ENCODE results near the gene MESP2.
A peak's percentile ranks its signal among the peaks of the same experiment; 100 is the strongest.
"Not testable (repeated sequence)": the region's sequence is repeated elsewhere in the genome, so short reads cannot be mapped to it uniquely, and the experiment has no call there.

Gene MESP2

DNA sequence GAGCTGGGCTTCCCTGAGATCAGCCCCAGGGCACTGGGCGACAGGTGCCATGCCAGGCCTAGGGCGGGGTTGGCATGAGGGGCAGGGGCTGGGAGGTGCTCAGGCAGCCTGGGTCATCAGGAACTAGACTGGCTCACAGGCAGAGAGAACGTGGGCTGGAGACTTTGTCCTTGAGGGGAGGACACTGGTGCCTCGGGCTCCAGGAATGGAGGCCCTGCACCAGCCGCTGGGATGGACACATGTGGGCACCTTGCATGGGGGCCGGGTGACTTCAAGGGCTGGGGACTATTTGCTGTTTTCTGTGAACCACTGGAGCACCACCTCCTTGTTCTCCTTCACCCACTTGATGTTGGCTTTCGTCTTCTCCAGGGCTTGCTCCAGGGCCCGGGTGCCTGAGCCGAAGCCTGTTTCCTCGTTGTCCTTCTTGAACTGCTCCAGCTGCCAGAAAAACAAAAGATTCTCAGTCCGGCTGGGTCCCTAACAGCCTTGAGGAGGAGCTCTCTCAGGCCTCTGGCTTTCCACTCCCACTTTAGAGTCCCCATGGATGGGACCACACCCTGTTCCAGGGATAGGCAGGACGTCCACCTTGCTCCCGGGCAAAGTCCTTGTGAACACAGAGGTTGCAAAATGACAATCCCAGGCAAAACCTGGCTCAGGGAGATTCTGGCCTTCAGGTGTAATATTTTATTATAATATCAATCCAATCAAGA, 9.1 kb downstream of the MESP2 start:
- ChIA-PET POLR2A (ENCODE audit: low non-redundant PET) (no interaction called here), CTCF (interaction anchor here (1.0 kb wide), 1 partner anchor 24 kb away, joined by 4 read pairs; no protein-coding TSS in a partner anchor)
- DNase-seq (ENCODE audit: low spot score): no peak
- TF ChIP-seq, protein P1, sequence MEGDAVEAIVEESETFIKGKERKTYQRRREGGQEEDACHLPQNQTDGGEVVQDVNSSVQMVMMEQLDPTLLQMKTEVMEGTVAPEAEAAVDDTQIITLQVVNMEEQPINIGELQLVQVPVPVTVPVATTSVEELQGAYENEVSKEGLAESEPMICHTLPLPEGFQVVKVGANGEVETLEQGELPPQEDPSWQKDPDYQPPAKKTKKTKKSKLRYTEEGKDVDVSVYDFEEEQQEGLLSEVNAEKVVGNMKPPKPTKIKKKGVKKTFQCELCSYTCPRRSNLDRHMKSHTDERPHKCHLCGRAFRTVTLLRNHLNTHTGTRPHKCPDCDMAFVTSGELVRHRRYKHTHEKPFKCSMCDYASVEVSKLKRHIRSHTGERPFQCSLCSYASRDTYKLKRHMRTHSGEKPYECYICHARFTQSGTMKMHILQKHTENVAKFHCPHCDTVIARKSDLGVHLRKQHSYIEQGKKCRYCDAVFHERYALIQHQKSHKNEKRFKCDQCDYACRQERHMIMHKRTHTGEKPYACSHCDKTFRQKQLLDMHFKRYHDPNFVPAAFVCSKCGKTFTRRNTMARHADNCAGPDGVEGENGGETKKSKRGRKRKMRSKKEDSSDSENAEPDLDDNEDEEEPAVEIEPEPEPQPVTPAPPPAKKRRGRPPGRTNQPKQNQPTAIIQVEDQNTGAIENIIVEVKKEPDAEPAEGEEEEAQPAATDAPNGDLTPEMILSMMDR (conservative IDR thresholded peaks at IDR 0.05; ENCODE audit: low read depth): no peak
- peak overlapping the region; percentile 74 for H3K27ac ChIP-seq

DNA sequence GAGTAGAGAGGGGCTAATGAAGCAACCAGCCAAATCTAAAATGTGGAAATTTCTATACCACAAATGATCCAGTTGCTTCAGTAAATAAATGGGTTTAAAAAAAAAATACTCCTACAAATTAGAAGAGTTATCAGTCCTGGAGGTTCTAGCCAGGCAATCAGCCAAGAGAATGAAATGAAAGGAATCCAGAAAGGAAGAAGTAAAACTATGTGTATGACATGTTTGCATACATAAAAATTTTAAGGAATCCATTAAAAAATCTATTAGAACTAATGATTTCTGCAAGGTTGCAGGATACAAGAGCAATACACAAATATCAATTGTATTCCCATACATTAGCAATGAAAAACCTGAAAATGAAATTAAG, 9.6 kb downstream of the MESP2 start:
- TF ChIP-seq, protein P1 (conservative IDR thresholded peaks at IDR 0.05; ENCODE audit: low read depth): no peak
- no peak for DNase-seq (ENCODE audit: low spot score)
- POLR2A ChIA-PET (ENCODE audit: low non-redundant PET): no interaction called here
- H3K27ac ChIP-seq: peak overlapping the region; percentile 74
- CTCF ChIA-PET: no interaction called here

DNA sequence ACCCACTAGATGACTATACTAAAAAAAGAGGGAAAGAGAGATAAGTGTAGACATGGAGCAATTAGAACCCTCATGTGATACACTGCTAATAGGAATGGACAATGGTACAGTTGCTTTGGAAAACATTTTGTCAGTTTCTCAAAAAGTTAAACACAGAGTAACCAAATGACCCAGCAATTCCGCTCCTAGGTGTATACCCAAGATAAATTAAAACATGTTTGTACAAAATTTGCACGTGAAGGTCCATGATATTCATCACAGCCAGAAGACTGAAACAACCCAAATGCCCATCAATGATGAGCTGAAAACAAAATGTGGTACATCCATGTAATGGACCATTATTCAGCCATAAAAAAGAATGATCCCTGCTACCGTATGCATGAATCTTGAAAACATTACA, 11.8 kb downstream of the MESP2 start:
- no peak for DNase-seq (ENCODE audit: low spot score)
- H3K27ac ChIP-seq: no peak overlapping the region
- ChIA-PET CTCF (no interaction called here), POLR2A (ENCODE audit: low non-redundant PET) (no interaction called here)
- TF ChIP-seq, protein P1 (conservative IDR thresholded peaks at IDR 0.05; ENCODE audit: low read depth): no peak

DNA sequence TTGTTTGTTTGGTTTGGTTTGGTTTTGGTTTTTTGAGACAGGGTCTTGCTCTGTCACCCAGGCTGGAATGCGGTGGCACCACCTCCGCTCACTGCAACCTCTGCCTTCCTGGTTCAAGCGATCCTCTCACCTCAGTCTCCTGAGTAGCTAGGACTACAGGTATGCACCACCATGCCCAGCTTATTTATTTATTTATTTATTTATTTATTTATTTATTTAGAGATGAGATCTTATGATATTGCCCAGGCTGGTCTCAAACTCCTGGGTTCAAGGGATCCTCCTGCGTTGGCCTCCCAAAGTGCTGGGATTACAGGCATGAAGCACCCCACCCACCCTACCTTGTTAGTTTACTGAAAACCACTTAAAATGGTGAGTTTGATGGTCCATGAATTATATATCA, 12.5 kb downstream of the MESP2 start:
- CTCF ChIA-PET: not testable (repeated sequence)

DNA sequence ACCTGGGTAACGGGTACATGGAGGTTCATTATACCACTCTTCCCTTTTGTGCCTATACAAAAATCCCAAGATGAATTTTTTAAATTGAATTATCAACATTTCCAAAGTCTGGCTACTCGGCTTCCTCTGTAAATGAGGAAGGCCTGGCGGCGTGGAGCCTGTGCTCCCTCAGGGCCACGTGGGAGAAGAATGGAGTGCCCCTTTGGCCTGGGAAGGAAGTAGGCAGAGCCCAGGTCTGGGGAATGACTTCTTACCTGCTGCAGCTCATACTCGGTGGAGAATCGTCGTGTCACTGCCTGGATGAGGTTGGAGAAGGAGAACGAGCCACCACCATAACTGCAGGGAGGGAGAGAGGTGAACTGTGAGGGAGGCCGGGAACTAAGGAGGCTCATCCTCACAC, 14.1 kb downstream of the MESP2 start:
- ChIA-PET POLR2A (ENCODE audit: low non-redundant PET) (no interaction called here), CTCF (no interaction called here)
- H3K27ac ChIP-seq: peak overlapping the region; percentile 11; the same call in 1 of the 2 replicates
- TF ChIP-seq, protein P1 (conservative IDR thresholded peaks at IDR 0.05; ENCODE audit: low read depth): no peak
- DNase-seq (ENCODE audit: low spot score): no peak

More for the DNA sequence above, 12.5 kb downstream of the MESP2 start:
- H3K27ac ChIP-seq; POLR2A ChIA-PET (ENCODE audit: low non-redundant PET); DNase-seq (ENCODE audit: low spot score): not testable (repeated sequence)

DNA sequence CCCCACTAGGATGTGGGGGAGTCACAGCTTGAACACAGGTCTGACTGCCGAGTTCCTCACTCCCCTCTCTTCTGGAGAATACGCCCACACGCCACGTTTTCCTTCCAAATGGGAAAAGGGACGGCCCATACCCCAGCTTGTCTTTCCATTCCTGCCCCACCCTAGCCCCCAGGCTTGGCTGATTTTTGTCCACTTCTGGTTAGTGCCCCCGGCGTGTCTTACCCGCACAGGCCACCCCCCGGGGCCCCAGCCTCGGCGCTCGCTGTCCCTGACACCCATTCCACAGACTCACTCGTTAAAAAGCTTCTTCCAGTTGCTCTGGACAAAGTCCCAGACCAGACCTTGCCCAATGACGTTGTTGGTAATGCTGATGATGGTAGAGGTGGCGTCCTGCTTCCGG, 14.5 kb downstream of the MESP2 start:
- peak overlapping the region; percentile 11; the same call in 1 of the 2 replicates for H3K27ac ChIP-seq
- POLR2A ChIA-PET (ENCODE audit: low non-redundant PET): no interaction called here
- TF ChIP-seq, protein P1 (conservative IDR thresholded peaks at IDR 0.05; ENCODE audit: low read depth): no peak
- DNase-seq (ENCODE audit: low spot score): no peak
- CTCF ChIA-PET: no interaction called here

DNA sequence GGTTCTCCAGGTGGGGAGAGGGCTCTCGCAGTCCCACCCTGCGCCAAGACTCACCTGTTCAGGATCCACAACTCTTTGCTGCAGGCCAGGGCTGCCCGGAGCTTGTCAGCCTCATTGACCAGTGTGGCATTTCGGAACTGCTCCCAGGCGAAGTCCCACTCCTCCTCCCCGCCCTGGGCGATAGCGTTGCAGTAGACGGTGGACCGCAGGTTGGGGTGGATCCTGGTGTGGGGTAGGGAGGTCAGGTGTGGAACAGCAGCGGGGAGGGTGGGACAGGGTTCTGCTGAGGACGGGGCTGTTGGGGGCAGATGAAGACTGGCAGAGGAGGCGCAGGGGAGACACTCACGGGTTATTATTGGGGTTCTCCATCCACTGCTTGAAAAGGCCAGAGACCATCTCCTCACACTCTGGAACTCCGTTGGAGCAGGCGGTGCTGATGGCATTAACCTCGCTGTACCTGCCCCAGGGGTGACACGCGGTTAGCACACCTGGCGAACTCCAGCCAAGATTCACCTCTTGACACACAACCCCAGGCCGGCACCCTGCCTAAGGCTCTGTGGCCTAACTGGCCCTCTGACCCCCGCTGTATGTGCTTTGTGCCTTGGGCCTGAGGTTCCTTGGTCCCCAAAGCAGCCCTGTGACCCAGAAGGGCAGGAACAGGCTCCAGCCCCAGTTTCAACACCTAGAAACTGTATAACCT, 16.1 kb downstream of the MESP2 start:
- H3K27ac ChIP-seq: no peak overlapping the region
- no peak for DNase-seq (ENCODE audit: low spot score)
- TF ChIP-seq, protein P1 (conservative IDR thresholded peaks at IDR 0.05; ENCODE audit: low read depth): no peak
- POLR2A ChIA-PET (ENCODE audit: low non-redundant PET): no interaction called here
- CTCF ChIA-PET: no interaction called here
